HepG2 (cell line): Measurements from ENCODE around the gene ABCC5. TPM values are rescaled to one million over a fixed set of nuclear protein-coding genes. Genes with fewer than 3 reads are reported as not detected.
A peak's percentile ranks its signal among the peaks of the same experiment; 100 is the strongest.

ENCODE experiments used
- CBFB ChIP-seq: sonication (generic); formaldehyde crosslinking; IDR thresholded peaks from 2 replicates; pipeline ENCODE4 v1.4.0; 2020; ENCODE audit warnings: missing genetic modification reagents
- ISL2 ChIP-seq: sonication (generic); formaldehyde crosslinking; IDR thresholded peaks from 2 replicates; pipeline ENCODE4 v1.5.0; 2020; ENCODE audit warnings: missing genetic modification reagents
- NBN ChIP-seq: fragments of 450-650 bp; conservative IDR thresholded peaks from 2 replicates; pipeline ENCODE4 v1.6.1; 2017
- NR3C1 ChIP-seq: sonication (generic); formaldehyde crosslinking; IDR thresholded peaks from 2 replicates; pipeline ENCODE4 v1.4.0; 2020; ENCODE audit warnings: missing genetic modification reagents
- POLR2AphosphoS5 ChIP-seq: IDR thresholded peaks from 2 replicates; pipeline ENCODE4 v1.6.1; 2012; ENCODE audit warnings: low read depth, low read length
- ZBTB1 ChIP-seq: sonication (generic); formaldehyde crosslinking; IDR thresholded peaks from 2 replicates; pipeline ENCODE4 v1.4.0; 2020; ENCODE audit warnings: missing genetic modification reagents, borderline replicate concordance
- ZFP41 ChIP-seq: sonication (generic); formaldehyde crosslinking; IDR thresholded peaks from 2 replicates; pipeline ENCODE4 v1.4.0; 2020; ENCODE audit warnings: mild to moderate bottlenecking, missing genetic modification reagents, borderline replicate concordance
- ZNF121 ChIP-seq: sonication (generic); formaldehyde crosslinking; IDR thresholded peaks from 2 replicates; pipeline ENCODE4 v1.5.0; 2020; ENCODE audit warnings: mild to moderate bottlenecking, missing genetic modification reagents
- ZNF737 ChIP-seq: sonication (generic); formaldehyde crosslinking; IDR thresholded peaks from 2 replicates; pipeline ENCODE4 v1.5.0; 2020; ENCODE audit warnings: missing genetic modification reagents, mild to moderate bottlenecking, borderline replicate concordance
- ZNF879 ChIP-seq: sonication (generic); formaldehyde crosslinking; IDR thresholded peaks from 2 replicates; pipeline ENCODE4 v1.8.1; 2023; ENCODE audit warnings: missing genetic modification reagents
- polyA plus RNA-seq, 8 experiments: library from polyadenylated mRNA; depleted of rRNA in 3 of 8; stranded (reverse) in 7 of 8; unstranded in 1 of 8; fragments of >200 nt; fragmentation: Illumina TruSeq in 4 of 8; extraction: Trizol in 4 of 8; gene quantifications; 2 replicates each; pipeline versions ENCODE4 v1.2.1 to v1.2.3, GENCODE V29; 2011 to 2016; ENCODE audit warnings: low read depth in 4 of 8, missing spikeins in 1 of 8, mixed read lengths in 1 of 8; ENCODE audit not compliant: insufficient read depth in 1 of 8
- total RNA-seq, 5 experiments: library from RNA; depleted of rRNA; stranded (reverse); fragments of >200 nt; fragmentation: Illumina TruSeq; extraction: Trizol; gene quantifications; 2 replicates each; pipeline ENCODE4 v1.2.3, GENCODE V29; 2016; ENCODE audit warnings: low read depth in 1 of 5
- TF ChIP-seq, protein P1 (sequence below): sonication (generic); formaldehyde crosslinking; IDR thresholded peaks from 2 replicates; pipeline ENCODE4 v1.4.0; 2020; ENCODE audit warnings: missing genetic modification reagents

ABCC5 gene
- total and polyA plus RNA-seq, 2 of the 13 experiments (the other 11 are each of a cell fraction or from before 2014, with no cell fraction given) = 12.5 to 12.7 TPM

GRCh38 chr3:184018424-184018973 lies 815 bp upstream of the ABCC5 start (continued):
- TF ChIP-seq, protein P1, sequence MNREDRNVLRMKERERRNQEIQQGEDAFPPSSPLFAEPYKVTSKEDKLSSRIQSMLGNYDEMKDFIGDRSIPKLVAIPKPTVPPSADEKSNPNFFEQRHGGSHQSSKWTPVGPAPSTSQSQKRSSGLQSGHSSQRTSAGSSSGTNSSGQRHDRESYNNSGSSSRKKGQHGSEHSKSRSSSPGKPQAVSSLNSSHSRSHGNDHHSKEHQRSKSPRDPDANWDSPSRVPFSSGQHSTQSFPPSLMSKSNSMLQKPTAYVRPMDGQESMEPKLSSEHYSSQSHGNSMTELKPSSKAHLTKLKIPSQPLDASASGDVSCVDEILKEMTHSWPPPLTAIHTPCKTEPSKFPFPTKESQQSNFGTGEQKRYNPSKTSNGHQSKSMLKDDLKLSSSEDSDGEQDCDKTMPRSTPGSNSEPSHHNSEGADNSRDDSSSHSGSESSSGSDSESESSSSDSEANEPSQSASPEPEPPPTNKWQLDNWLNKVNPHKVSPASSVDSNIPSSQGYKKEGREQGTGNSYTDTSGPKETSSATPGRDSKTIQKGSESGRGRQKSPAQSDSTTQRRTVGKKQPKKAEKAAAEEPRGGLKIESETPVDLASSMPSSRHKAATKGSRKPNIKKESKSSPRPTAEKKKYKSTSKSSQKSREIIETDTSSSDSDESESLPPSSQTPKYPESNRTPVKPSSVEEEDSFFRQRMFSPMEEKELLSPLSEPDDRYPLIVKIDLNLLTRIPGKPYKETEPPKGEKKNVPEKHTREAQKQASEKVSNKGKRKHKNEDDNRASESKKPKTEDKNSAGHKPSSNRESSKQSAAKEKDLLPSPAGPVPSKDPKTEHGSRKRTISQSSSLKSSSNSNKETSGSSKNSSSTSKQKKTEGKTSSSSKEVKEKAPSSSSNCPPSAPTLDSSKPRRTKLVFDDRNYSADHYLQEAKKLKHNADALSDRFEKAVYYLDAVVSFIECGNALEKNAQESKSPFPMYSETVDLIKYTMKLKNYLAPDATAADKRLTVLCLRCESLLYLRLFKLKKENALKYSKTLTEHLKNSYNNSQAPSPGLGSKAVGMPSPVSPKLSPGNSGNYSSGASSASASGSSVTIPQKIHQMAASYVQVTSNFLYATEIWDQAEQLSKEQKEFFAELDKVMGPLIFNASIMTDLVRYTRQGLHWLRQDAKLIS (CRISPR knock-in tag) = no peak
- TF ChIP-seq CBFB (CRISPR knock-in tag) (no peak), ZNF121 (CRISPR knock-in tag) (peak; percentile 43; the same call in 1 of the 2 replicates), ZFP41 (CRISPR knock-in tag) (no peak), POLR2AphosphoS5 (no peak), ZBTB1 (no peak), ZNF737 (CRISPR knock-in tag) (no peak), ZNF879 (CRISPR knock-in tag) (no peak), NR3C1 (CRISPR knock-in tag) (no peak), NBN (no peak), ISL2 (CRISPR knock-in tag) (no peak)
